ENCODE measurements around the gene KCNQ1.

GRCh38 chr11:2630679-2631078 is 185.9 kb downstream of the KCNQ1 start:
- no peak for TF ChIP-seq CTCF (IDR thresholded peaks at IDR 0.05)
- no peak for TF ChIP-seq POLR2AphosphoS5 (IDR thresholded peaks at IDR 0.05; ENCODE audit: insufficient read depth in 1 of 2, low read depth in 1 of 2)
- TF ChIP-seq POLR2A (IDR thresholded peaks at IDR 0.05) = no peak
